Smooth muscle cell (in vitro differentiated cells): ENCODE data around the gene ARHGEF26. TPM values are rescaled to one million over a fixed set of nuclear protein-coding genes. Genes with fewer than 3 reads are reported as not detected.

ENCODE experiments used
- DNase-seq: peaks from one replicate; lab custom pipeline; 2025; ENCODE audit not compliant: unreplicated experiment; lab: John Stamatoyannopoulos, UW
- H2AFZ ChIP-seq: fragments of 200-600 bp; sonication (generic); 2 replicates; pipeline ENCODE4 v1.6.0; 2016; ENCODE audit warnings: antibody characterized with exemption, low read depth, mild to moderate bottlenecking
- H3F3A ChIP-seq: fragments of 200-600 bp; sonication (generic); 2 replicates; pipeline ENCODE4 v1.6.0; 2017; ENCODE audit warnings: antibody characterized with exemption, low read depth
- H3K27ac ChIP-seq: fragments of 200-600 bp; sonication (generic); 2 replicates; pipeline ENCODE4 v1.5.1; 2016; ENCODE audit warnings: low read depth, mild to moderate bottlenecking
- H3K27me3 ChIP-seq: fragments of 200-600 bp; sonication (generic); 2 replicates; pipeline ENCODE4 v1.6.1; 2016; ENCODE audit warnings: low read depth, mild to moderate bottlenecking
- H3K36me3 ChIP-seq: fragments of 200-600 bp; sonication (generic); 2 replicates; pipeline ENCODE4 v1.5.1; 2016; ENCODE audit warnings: low read depth
- H3K4me1 ChIP-seq: fragments of 200-600 bp; sonication (generic); 2 replicates; pipeline ENCODE4 v1.5.1; 2016; ENCODE audit warnings: low read depth
- H3K4me2 ChIP-seq: fragments of 200-600 bp; sonication (generic); 2 replicates; pipeline ENCODE4 v1.6.0; 2016; ENCODE audit warnings: mild to moderate bottlenecking
- H3K4me3 ChIP-seq: fragments of 200-600 bp; sonication (generic); 2 replicates; pipeline ENCODE4 v1.5.1; 2016; ENCODE audit warnings: mild to moderate bottlenecking
- H3K79me2 ChIP-seq: fragments of 200-600 bp; sonication (generic); 2 replicates; pipeline ENCODE4 v1.6.0; 2016; ENCODE audit warnings: low read depth, mild to moderate bottlenecking
- H3K9ac ChIP-seq: fragments of 200-600 bp; sonication (generic); 2 replicates; pipeline ENCODE4 v1.6.0; 2016; ENCODE audit warnings: low read depth
- H3K9me3 ChIP-seq: fragments of 200-600 bp; sonication (generic); replicated peaks from 2 replicates; pipeline ENCODE4 v1.5.1; 2016; ENCODE audit warnings: low read depth
- H4K20me1 ChIP-seq: fragments of 200-600 bp; sonication (generic); 2 replicates; pipeline ENCODE4 v1.6.0; 2016; ENCODE audit warnings: low read depth
- WGBS: methylation state at CpG from one replicate; pipeline ENCODE4 v1.1.7; 2016; ENCODE audit warnings: low lambda C conversion rate; 5-methylcytosine and 5-hydroxymethylcytosine counted together
- polyA plus RNA-seq: library from polyadenylated mRNA; unstranded; fragments of >200 nt; fragmentation: Nextera tagmentation; extraction: Ambion mirVana; gene quantifications from 2 replicates; pipeline ENCODE4 v1.2.1, GENCODE V29; 2016
- total RNA-seq: library from RNA; depleted of rRNA; stranded (reverse); fragments of >200 nt; gene quantifications from 2 replicates; pipeline ENCODE4 v1.2.3, GENCODE V29; 2014
- TF ChIP-seq, protein P1 (sequence below): fragments of 200-600 bp; sonication (generic); IDR thresholded peaks from 2 replicates; pipeline ENCODE4 v1.5.1; 2017; ENCODE audit warnings: borderline replicate concordance, mild to moderate bottlenecking, antibody characterized with exemption; ENCODE audit not compliant: insufficient read depth, poor library complexity, severe bottlenecking

The ARHGEF26 gene
- total and polyA plus RNA-seq, 2 experiments from 2014 or later = 0.83 to 1.4 TPM

DNA sequence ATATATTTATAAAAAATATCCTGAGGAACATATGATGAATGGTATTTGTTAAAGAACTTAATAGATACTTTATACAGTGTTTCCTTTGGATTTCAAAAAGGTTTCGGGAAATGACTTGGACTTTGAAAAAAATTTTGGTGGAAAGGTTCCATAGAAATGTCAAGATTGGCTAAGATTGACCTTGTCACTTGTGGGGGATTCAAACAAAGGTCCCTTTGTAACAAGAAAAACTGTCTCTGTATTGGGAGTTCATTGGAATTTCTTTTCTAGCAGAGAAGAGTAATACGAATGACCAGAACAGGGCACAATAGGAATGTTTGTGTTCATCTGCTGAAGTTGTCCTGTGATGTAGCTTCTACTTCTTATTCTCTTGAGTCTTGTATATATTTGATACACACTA lies 43.2 kb downstream of the ARHGEF26 start:
- Histone ChIP-seq H3F3A (no peaks in the 10 kb centered on the region), H2AFZ (no peak overlapping the region), H3K4me3 (no peak overlapping the region), H3K9me3 (no peaks in the 10 kb centered on the region), H3K9ac (no peak overlapping the region), H3K79me2 (no peaks in the 10 kb centered on the region), H4K20me1 (no peaks in the 10 kb centered on the region), H3K36me3 (no peaks in the 10 kb centered on the region), H3K4me1 (peaks cover 5% of the 10 kb centered on the region), H3K4me2 (no peak overlapping the region), H3K27me3 (no peaks in the 10 kb centered on the region), H3K27ac (no peak overlapping the region)
- TF ChIP-seq, protein P1, sequence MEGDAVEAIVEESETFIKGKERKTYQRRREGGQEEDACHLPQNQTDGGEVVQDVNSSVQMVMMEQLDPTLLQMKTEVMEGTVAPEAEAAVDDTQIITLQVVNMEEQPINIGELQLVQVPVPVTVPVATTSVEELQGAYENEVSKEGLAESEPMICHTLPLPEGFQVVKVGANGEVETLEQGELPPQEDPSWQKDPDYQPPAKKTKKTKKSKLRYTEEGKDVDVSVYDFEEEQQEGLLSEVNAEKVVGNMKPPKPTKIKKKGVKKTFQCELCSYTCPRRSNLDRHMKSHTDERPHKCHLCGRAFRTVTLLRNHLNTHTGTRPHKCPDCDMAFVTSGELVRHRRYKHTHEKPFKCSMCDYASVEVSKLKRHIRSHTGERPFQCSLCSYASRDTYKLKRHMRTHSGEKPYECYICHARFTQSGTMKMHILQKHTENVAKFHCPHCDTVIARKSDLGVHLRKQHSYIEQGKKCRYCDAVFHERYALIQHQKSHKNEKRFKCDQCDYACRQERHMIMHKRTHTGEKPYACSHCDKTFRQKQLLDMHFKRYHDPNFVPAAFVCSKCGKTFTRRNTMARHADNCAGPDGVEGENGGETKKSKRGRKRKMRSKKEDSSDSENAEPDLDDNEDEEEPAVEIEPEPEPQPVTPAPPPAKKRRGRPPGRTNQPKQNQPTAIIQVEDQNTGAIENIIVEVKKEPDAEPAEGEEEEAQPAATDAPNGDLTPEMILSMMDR = no peak
- no peak for DNase-seq
- WGBS = 78% methylated on average over 2 of the region's 2 CpGs

DNA sequence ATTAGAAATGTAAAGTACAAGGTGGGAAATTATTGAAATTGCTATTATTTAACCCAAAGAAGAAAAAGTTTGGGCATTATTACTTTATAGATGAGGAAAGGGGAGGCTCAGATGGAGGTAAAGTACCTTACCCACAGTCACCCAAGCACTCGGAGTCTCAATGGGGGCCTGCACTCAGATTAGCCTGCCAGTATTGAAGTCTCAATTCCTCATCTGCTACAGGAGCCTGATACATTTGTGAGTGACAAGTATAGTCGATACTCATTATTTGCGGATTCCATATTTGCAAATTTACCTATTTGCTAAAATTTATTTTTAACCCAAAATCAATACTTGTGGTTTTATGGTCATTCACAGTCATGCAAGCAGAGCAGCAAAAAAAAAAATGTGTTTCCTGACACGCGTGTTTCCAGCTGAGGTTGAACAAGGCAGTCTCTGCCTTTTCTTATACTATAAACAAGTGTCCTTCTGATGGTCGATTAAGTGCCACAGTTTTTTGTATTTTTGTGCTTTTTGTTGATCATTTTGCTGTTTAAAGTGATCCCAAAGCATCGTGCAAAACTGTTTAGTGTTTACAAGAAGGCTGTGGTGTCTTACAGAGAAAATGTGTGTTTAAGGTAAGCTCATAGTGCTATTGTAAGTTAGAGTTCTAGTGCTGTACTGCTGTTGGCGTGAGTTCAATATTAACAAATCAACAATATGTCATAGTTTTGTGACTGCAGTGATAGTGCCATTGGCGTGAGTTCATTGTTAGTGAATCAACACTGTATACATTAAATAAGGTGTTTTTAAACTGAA lies 48.0 kb downstream of the ARHGEF26 start:
- no peaks in the 10 kb centered on the region for H3K9me3 ChIP-seq
- no peak overlapping the region for H3K4me3 ChIP-seq
- H3K36me3 ChIP-seq = no peaks in the 10 kb centered on the region

DNA sequence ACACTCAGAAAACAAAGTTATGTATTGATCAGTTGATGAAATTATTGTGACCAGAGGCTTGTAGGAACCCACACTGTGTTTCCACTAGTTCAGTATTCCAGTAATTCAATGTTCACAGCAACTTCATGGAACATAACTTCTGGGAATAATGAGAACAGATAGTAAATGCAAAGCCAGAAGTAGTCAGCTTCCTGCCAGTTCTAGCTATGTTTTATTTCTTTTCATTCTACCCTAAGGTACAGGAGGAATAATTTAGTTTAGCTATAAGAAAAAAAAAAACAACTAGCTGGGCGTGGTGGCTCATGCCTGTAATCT lies 48.6 kb downstream of the ARHGEF26 start:
- TF ChIP-seq, protein P1 = no peak
- Histone ChIP-seq H3K4me3 (no peak overlapping the region), H3K36me3 (no peaks in the 10 kb centered on the region), H3K27me3 (no peaks in the 10 kb centered on the region), H3F3A (no peaks in the 10 kb centered on the region), H2AFZ (no peak overlapping the region), H3K4me1 (no peaks in the 10 kb centered on the region), H3K4me2 (no peak overlapping the region), H3K79me2 (no peaks in the 10 kb centered on the region), H3K9ac (no peak overlapping the region), H3K9me3 (no peaks in the 10 kb centered on the region), H4K20me1 (no peaks in the 10 kb centered on the region), H3K27ac (no peak overlapping the region)
- no peak for DNase-seq
- 95% methylated on average over 1 of the region's 1 CpG for WGBS

More for the DNA sequence above, 48.0 kb downstream of the ARHGEF26 start:
- no peaks in the 10 kb centered on the region for H3K79me2 ChIP-seq
- no peaks in the 10 kb centered on the region for H4K20me1 ChIP-seq
- WGBS = 97% methylated on average over 9 of the region's 9 CpGs
- H3K4me2 ChIP-seq = no peak overlapping the region
- no peaks in the 10 kb centered on the region for H3K4me1 ChIP-seq
- no peak overlapping the region for H3K27ac ChIP-seq
- no peak overlapping the region for H2AFZ ChIP-seq
- TF ChIP-seq, protein P1 = no peak
- no peaks in the 10 kb centered on the region for H3K27me3 ChIP-seq
- DNase-seq = no peak
- no peaks in the 10 kb centered on the region for H3F3A ChIP-seq
- H3K9ac ChIP-seq = no peak overlapping the region

DNA sequence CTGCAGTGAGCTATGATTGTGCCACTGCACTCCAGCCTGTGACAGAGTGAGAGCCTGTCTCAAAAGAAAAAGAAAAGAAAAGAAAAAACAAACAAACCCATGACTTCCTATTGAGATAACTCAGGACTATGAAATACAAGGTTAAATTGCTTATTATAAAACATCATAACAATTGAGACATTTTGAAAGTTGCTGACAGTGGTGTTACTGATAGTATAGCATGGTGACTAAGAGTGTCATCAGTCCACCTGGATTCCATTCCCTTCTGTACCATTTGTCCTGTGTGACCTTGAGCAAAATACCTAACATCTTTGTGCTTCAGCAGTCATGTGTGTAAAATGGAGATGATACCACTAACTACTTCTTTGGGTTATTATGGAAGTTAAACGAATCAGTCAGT lies 49.1 kb downstream of the ARHGEF26 start:
- no peak overlapping the region for H3K9ac ChIP-seq
- H3F3A ChIP-seq = no peaks in the 10 kb centered on the region
- H4K20me1 ChIP-seq = no peaks in the 10 kb centered on the region
- WGBS = 79% methylated on average over 1 of the region's 1 CpG
- no peak for DNase-seq
- TF ChIP-seq, protein P1 = no peak
- H3K4me1 ChIP-seq = no peaks in the 10 kb centered on the region
- no peaks in the 10 kb centered on the region for H3K9me3 ChIP-seq
- no peaks in the 10 kb centered on the region for H3K27me3 ChIP-seq
- H3K36me3 ChIP-seq = no peaks in the 10 kb centered on the region
- no peak overlapping the region for H2AFZ ChIP-seq
- H3K79me2 ChIP-seq = no peaks in the 10 kb centered on the region
- no peak overlapping the region for H3K27ac ChIP-seq
- no peak overlapping the region for H3K4me3 ChIP-seq
- no peak overlapping the region for H3K4me2 ChIP-seq
